Fibroblast of lung (primary cell): ENCODE measurements around the gene HSP90AB1. TPM values are rescaled to one million over a fixed set of nuclear protein-coding genes. Genes with fewer than 3 reads are reported as not detected.

Experiments used
- DNase-seq, 2 donors: peaks; one replicate each; pipeline versions ENCODE4 v3.0.0 to v3.0.0-alpha.2; 2010; ENCODE audit warnings: low read depth in 2 of 2
- H2AFZ ChIP-seq: 2 replicates; pipeline ENCODE4 v1.5.1; 2012; ENCODE audit warnings: low read length, control low read depth, inconsistent platforms
- H3K27ac ChIP-seq: 2 replicates; pipeline ENCODE4 v1.5.1; 2011; ENCODE audit warnings: low read length, control low read depth; ENCODE audit not compliant: insufficient read depth
- H3K27me3 ChIP-seq: 2 replicates; pipeline ENCODE4 v1.5.1; 2011; ENCODE audit warnings: mild to moderate bottlenecking, low read length; ENCODE audit not compliant: control insufficient read depth, insufficient read depth
- H3K36me3 ChIP-seq: 2 replicates; pipeline ENCODE4 v1.5.1; 2011; ENCODE audit warnings: low read length; ENCODE audit not compliant: control insufficient read depth, insufficient read depth
- H3K4me1 ChIP-seq: 2 replicates; pipeline ENCODE4 v1.5.1; 2011; ENCODE audit warnings: low read length; ENCODE audit not compliant: control insufficient read depth, insufficient read depth; ENCODE audit errors: extremely low read depth
- H3K4me2 ChIP-seq: 2 replicates; pipeline ENCODE4 v1.5.1; 2011; ENCODE audit warnings: low read length, control low read depth; ENCODE audit not compliant: insufficient read depth; ENCODE audit errors: extremely low read depth
- H3K4me3 ChIP-seq, 4 experiments: fragments of 200-600 bp in 1 of 4; sonication (generic) in 1 of 4; replicated peaks in 1 of 4; 2 replicates each; pipeline ENCODE4 v1.5.1; 2011 to 2016; ENCODE audit warnings: low read length in 4 of 4, low read depth in 3 of 4, mild to moderate bottlenecking in 3 of 4, control low read depth in 2 of 4, inconsistent platforms in 1 of 4, mixed read lengths in 1 of 4; ENCODE audit not compliant: insufficient read depth in 1 of 4; ENCODE audit errors: control extremely low read depth in 1 of 4
- H3K79me2 ChIP-seq: 2 replicates; pipeline ENCODE4 v1.5.1; 2012; ENCODE audit warnings: mild to moderate bottlenecking, low read length, inconsistent platforms; ENCODE audit not compliant: control insufficient read depth, insufficient read depth
- H3K9ac ChIP-seq: 2 replicates; pipeline ENCODE4 v1.5.1; 2011; ENCODE audit warnings: mild to moderate bottlenecking, low read length, control low read depth; ENCODE audit not compliant: insufficient read depth
- H3K9me3 ChIP-seq: 2 replicates; pipeline ENCODE4 v1.5.1; 2012; ENCODE audit warnings: low read depth, low read length; ENCODE audit not compliant: control insufficient read depth, insufficient read depth
- H4K20me1 ChIP-seq: 2 replicates; pipeline ENCODE4 v1.5.1; 2011; ENCODE audit warnings: low read length; ENCODE audit not compliant: control insufficient read depth, insufficient read depth; ENCODE audit errors: extremely low read depth
- EZH2 ChIP-seq: IDR thresholded peaks from 2 replicates; pipeline ENCODE4 v1.5.1; 2012; ENCODE audit warnings: low read length, control low read depth, mild to moderate bottlenecking; ENCODE audit errors: missing control alignments
- polyA plus RNA-seq, 2 donors: library from polyadenylated mRNA; depleted of rRNA in 1 of 2; stranded (reverse) in 1 of 2; unstranded in 1 of 2; fragments of >200 nt; gene quantifications; 2 replicates each; pipeline ENCODE4 v1.2.1, GENCODE V29; 2011 to 2012; ENCODE audit warnings: missing spikeins in 1 of 2
- total RNA-seq: library from RNA; depleted of rRNA; stranded (reverse); fragments of >200 nt; gene quantifications from 2 replicates; pipeline ENCODE4 v1.2.1, GENCODE V29; 2014
- TF ChIP-seq, protein P1 (sequence below), 2 donors: IDR thresholded peaks in 1 of 2; conservative IDR thresholded peaks in 1 of 2; 1 replicate in 1 of 2; 2 replicates in 1 of 2; pipeline ENCODE4 v1.5.1; 2011 to 2012; ENCODE audit warnings: low read length in 2 of 2, control low read depth in 1 of 2, inconsistent platforms in 1 of 2, low read depth in 1 of 2, mild to moderate bottlenecking in 1 of 2

HSP90AB1 gene
- total and polyA plus RNA-seq, 2 donors (not counting 1 experiment from before 2014, with no cell fraction given) = 452 to 775 TPM

DNA sequence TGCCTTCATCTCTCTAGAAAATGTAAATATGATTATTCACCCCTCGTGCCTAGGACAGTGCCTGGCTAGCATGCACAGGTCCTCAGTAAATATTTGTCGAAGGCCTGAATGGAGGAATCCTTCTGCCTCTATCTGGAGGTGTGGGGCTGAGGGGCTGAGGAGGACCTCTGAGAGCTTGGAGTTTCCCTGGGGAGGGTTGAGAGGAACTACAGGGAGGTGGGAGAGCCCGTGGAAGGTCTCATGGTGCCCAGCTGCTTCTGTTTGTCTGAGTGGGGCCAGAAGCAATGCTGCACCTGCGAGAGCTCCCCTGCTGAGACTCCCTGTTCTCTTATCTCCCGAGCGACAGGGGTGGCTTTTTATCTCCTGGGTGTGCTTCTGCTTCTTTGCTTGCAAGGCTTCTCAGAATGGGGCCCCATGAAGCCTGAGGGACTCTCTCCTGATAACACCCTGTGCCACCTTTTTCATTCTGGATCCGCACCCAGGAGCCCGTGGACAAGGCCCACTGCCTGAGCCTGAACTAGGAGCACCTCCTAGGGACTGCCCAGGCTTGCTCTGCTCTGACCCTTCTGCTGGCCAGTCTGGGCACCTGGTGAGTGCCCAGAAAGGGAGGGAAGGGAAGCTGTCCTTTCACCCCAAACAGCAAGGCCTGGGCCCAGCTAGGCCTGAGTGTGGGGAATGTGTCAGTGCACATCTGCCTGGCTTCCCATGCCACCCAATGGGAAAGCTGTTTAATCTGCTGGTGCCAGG lies 21.1 kb upstream of the HSP90AB1 start:
- peaks cover 21% of the 10 kb centered on the region for H3K4me1 ChIP-seq

DNA sequence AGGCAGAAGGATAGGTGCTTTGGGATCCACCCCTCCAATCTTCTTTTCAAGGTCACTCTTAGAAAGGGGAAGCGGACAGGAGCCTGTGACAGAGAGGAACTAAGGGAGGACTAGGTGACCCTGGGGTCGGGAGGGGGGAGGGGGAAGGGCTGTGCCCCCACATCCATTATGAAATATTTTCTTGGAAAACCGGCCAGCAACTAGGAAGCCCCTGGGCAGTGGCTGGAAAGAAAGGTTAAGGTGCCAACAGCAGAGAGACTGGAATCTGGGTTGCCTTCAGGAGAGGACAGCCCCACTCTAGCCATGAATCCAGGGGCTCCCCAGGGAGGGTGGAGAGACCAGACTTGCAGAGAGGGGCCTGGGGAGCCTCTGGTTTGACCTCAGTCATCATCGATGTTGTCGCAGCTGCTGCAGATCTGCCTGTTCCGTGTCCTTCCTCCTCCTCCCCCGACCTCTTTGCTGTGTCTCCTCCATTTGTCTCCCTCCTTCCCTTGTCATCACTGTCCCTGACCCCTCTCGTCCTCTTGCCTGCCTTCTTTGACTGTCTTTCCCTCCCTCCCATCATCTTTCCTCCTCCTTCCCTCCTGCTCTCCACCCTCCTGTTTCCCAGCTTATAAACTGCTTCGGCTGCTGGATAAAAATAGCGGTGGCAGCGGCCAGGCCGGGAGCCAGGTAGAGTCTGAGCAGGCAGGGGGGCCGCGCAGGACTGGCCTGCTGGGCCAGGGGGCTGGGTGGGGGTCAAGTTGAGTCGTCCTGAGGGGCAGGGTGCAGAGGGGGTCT lies 20.3 kb upstream of the HSP90AB1 start:
- no peaks in the 10 kb centered on the region for H4K20me1 ChIP-seq
- H2AFZ ChIP-seq = peak overlapping the region; percentile 64
- no peak overlapping the region for H3K9ac ChIP-seq
- H3K4me3 ChIP-seq = no peak overlapping the region
- H3K27ac ChIP-seq = no peak overlapping the region
- DNase-seq = no peak
- peaks cover 2% of the 10 kb centered on the region for H3K36me3 ChIP-seq
- H3K9me3 ChIP-seq = no peaks in the 10 kb centered on the region
- no peak for TF ChIP-seq EZH2
- TF ChIP-seq, protein P1, sequence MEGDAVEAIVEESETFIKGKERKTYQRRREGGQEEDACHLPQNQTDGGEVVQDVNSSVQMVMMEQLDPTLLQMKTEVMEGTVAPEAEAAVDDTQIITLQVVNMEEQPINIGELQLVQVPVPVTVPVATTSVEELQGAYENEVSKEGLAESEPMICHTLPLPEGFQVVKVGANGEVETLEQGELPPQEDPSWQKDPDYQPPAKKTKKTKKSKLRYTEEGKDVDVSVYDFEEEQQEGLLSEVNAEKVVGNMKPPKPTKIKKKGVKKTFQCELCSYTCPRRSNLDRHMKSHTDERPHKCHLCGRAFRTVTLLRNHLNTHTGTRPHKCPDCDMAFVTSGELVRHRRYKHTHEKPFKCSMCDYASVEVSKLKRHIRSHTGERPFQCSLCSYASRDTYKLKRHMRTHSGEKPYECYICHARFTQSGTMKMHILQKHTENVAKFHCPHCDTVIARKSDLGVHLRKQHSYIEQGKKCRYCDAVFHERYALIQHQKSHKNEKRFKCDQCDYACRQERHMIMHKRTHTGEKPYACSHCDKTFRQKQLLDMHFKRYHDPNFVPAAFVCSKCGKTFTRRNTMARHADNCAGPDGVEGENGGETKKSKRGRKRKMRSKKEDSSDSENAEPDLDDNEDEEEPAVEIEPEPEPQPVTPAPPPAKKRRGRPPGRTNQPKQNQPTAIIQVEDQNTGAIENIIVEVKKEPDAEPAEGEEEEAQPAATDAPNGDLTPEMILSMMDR (conservative IDR thresholded peaks at IDR 0.05 in 1 of 2, IDR thresholded peaks at IDR 0.05 in 1 of 2; ENCODE audit: low read depth in 1 of 2, low read length in 2 of 2) = no peak
- peaks cover 16% of the 10 kb centered on the region for H3K4me1 ChIP-seq
- no peaks in the 10 kb centered on the region for H3K27me3 ChIP-seq
- H3K4me2 ChIP-seq = peak overlapping the region; percentile 25
- peaks cover 4% of the 10 kb centered on the region for H3K79me2 ChIP-seq

More for the DNA sequence above, 21.1 kb upstream of the HSP90AB1 start:
- no peak overlapping the region for H3K4me3 ChIP-seq
- no peaks in the 10 kb centered on the region for H4K20me1 ChIP-seq
- no peaks in the 10 kb centered on the region for H3K27me3 ChIP-seq
- H3K36me3 ChIP-seq = peaks cover 2% of the 10 kb centered on the region
- peaks cover 4% of the 10 kb centered on the region for H3K79me2 ChIP-seq
- no peak for DNase-seq
- H3K9me3 ChIP-seq = no peaks in the 10 kb centered on the region
- no peak for TF ChIP-seq EZH2
- TF ChIP-seq, protein P1 (conservative IDR thresholded peaks at IDR 0.05 in 1 of 2, IDR thresholded peaks at IDR 0.05 in 1 of 2; ENCODE audit: low read depth in 1 of 2, low read length in 2 of 2) = no peak
- no peak overlapping the region for H3K27ac ChIP-seq
- no peak overlapping the region for H3K4me2 ChIP-seq
- no peak overlapping the region for H3K9ac ChIP-seq
- H2AFZ ChIP-seq = no peak overlapping the region

DNA sequence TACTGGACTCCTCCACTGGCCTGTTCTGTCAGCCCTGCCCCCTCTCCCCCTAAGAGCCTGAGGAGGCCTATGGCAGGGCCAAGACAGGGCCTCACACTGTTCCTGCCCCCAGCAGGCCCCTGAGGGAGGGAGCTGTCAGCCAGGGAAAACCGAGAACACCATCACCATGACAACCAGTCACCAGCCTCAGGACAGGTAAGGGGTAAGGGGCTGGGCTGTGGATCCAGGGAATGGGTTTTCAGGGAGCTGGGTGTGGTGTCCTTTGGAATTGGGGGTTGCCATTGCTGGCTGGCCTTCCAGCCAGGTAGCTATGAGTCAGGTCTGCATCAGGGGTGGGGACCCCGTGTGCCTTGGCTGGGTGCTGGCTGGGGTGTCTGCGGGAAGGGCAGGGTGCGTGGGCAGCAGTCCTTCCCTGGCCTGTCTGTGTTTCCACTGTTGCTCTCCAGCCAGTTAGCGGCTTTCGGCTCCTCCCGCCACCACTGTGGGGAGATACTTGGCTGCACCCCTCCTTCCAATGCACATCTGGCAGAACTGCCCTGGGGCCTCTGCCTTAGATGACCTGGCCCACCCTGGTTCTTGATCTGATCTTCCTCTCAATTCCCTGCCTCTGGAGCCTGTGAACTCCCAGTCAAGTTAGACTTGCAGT lies 19.6 kb upstream of the HSP90AB1 start:
- H3K9ac ChIP-seq = no peak overlapping the region
- H3K4me2 ChIP-seq = no peak overlapping the region
- no peak overlapping the region for H2AFZ ChIP-seq
- H4K20me1 ChIP-seq = no peaks in the 10 kb centered on the region
- no peak overlapping the region for H3K4me3 ChIP-seq
- peaks cover 12% of the 10 kb centered on the region for H3K4me1 ChIP-seq
- H3K27me3 ChIP-seq = no peaks in the 10 kb centered on the region
- TF ChIP-seq EZH2 = no peak
- TF ChIP-seq, protein P1 (conservative IDR thresholded peaks at IDR 0.05 in 1 of 2, IDR thresholded peaks at IDR 0.05 in 1 of 2; ENCODE audit: low read depth in 1 of 2, low read length in 2 of 2) = no peak
- peaks cover 5% of the 10 kb centered on the region for H3K36me3 ChIP-seq
- no peak for DNase-seq
- peaks cover 4% of the 10 kb centered on the region for H3K79me2 ChIP-seq
- no peak overlapping the region for H3K27ac ChIP-seq
- H3K9me3 ChIP-seq = no peaks in the 10 kb centered on the region
